Sigmoid colon (tissue), 4 donors: ENCODE results near the gene PDK1.

ENCODE experiments used
- POLR2A ChIP-seq, 2 donors: fragments of 450-650 bp; IDR thresholded peaks; one replicate each; pipeline ENCODE4 v1.6.1; 2016; ENCODE audit warnings: antibody characterized with exemption in 2 of 2, mild to moderate bottlenecking in 2 of 2, moderate library complexity in 2 of 2
- POLR2AphosphoS5 ChIP-seq, 4 donors: sonication (generic); formaldehyde crosslinking; IDR thresholded peaks; one replicate each; pipeline ENCODE4 v1.6.1; 2017; ENCODE audit warnings: antibody characterized with exemption in 4 of 4
- TF ChIP-seq, protein P1 (sequence below), 4 experiments: fragments of 450-650 bp in 3 of 4; fragments of 200-600 bp in 1 of 4; IDR thresholded peaks; one replicate each; pipeline ENCODE4 v1.5.1; 2016 to 2019; ENCODE audit warnings: antibody characterized with exemption in 4 of 4, mild to moderate bottlenecking in 3 of 4, moderate library complexity in 2 of 4

DNA sequence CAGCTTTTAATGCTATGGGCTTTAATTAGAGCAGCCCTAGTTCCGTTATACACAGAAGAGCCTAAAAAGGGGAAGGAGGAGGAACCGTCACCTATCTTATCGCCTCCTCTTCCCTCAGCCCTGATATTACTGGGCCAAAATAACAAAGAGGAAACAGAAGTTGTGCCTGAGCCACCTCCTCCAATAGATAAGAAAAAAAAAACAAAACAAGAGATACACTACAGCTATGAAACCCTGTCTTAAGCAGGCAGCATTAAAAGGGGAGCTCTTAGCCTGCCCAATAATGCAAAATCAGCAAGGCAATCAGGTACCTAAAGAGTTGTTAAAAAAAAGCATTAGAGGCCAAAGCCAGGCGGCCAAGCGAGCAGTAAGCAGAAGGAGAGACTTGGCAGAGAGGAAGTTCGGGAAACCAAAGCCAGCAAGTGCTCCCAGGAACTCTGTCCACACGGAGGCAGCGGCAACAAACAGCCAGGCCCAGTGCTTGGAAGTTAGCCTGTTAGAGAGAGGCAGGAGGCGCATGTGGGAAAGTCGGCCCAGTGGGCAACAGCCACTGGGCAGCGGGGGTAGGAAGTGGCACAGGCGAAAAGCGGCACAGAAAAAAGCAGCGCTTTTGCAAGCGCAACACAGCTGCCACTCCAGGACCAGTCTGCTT lies 41.8 kb upstream of the PDK1 start:
- TF ChIP-seq, protein P1, sequence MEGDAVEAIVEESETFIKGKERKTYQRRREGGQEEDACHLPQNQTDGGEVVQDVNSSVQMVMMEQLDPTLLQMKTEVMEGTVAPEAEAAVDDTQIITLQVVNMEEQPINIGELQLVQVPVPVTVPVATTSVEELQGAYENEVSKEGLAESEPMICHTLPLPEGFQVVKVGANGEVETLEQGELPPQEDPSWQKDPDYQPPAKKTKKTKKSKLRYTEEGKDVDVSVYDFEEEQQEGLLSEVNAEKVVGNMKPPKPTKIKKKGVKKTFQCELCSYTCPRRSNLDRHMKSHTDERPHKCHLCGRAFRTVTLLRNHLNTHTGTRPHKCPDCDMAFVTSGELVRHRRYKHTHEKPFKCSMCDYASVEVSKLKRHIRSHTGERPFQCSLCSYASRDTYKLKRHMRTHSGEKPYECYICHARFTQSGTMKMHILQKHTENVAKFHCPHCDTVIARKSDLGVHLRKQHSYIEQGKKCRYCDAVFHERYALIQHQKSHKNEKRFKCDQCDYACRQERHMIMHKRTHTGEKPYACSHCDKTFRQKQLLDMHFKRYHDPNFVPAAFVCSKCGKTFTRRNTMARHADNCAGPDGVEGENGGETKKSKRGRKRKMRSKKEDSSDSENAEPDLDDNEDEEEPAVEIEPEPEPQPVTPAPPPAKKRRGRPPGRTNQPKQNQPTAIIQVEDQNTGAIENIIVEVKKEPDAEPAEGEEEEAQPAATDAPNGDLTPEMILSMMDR (IDR thresholded peaks at IDR 0.05): no peak
- no peak for TF ChIP-seq POLR2A (IDR thresholded peaks at IDR 0.05)
- TF ChIP-seq POLR2AphosphoS5 (IDR thresholded peaks at IDR 0.05): no peak
